NT2/D1 (cell line): Measurements from ENCODE around the gene KIF13A.
"Not testable (repeated sequence)": the region's sequence is repeated elsewhere in the genome, so short reads cannot be mapped to it uniquely, and the experiment has no call there.

Source experiments
- DNase-seq: peaks from one replicate; pipeline ENCODE4 v3.0.0-alpha.2; 2011; ENCODE audit warnings: low read depth, low spot score
- H3K27me3 ChIP-seq: 2 replicates; pipeline ENCODE4 v1.6.0; 2011; ENCODE audit warnings: mild to moderate bottlenecking; ENCODE audit not compliant: insufficient read length, insufficient read depth
- H3K36me3 ChIP-seq: 2 replicates; pipeline ENCODE4 v1.6.1; 2011; ENCODE audit warnings: mild to moderate bottlenecking, low read length, mixed read lengths; ENCODE audit not compliant: insufficient read depth, insufficient read length
- H3K4me1 ChIP-seq: 2 replicates; pipeline ENCODE4 v1.5.1; 2011; ENCODE audit not compliant: insufficient read depth, insufficient read length
- H3K4me3 ChIP-seq: 2 replicates; pipeline ENCODE4 v1.5.1; 2011; ENCODE audit warnings: low read depth; ENCODE audit not compliant: insufficient read length
- H3K9ac ChIP-seq: 2 replicates; pipeline ENCODE4 v1.6.0; 2011; ENCODE audit warnings: low read depth; ENCODE audit not compliant: insufficient read length
- H3K9me3 ChIP-seq: 2 replicates; pipeline ENCODE4 v1.5.1; 2011; ENCODE audit warnings: mild to moderate bottlenecking, low read length; ENCODE audit not compliant: insufficient read depth
- SUZ12 ChIP-seq: IDR thresholded peaks from 2 replicates; pipeline ENCODE4 v1.6.1; 2011; ENCODE audit not compliant: insufficient read length, insufficient read depth; ENCODE audit errors: extremely low read depth
- YY1 ChIP-seq: IDR thresholded peaks from 2 replicates; pipeline ENCODE4 v1.6.1; 2011; ENCODE audit not compliant: insufficient read length, insufficient read depth
- ZNF274 ChIP-seq: IDR thresholded peaks from 2 replicates; pipeline ENCODE4 v1.6.1; 2011; ENCODE audit warnings: mild to moderate bottlenecking, low read depth, low read length

Gene KIF13A

GRCh38 chr6:18024876-18025275 is 37.4 kb upstream of the KIF13A start:
- no peak for TF ChIP-seq ZNF274
- TF ChIP-seq SUZ12, result no peak
- DNase-seq, result no peak

GRCh38 chr6:18023891-18024290 is 36.5 kb upstream of the KIF13A start:
- DNase-seq, result no peak
- Histone ChIP-seq H3K9ac (no peak overlapping the region), H3K4me3 (no peak overlapping the region), H3K36me3 (no peaks in the 10 kb centered on the region), H3K27me3 (no peaks in the 10 kb centered on the region), H3K4me1 (no peaks in the 10 kb centered on the region), H3K9me3 (peaks cover 20% of the 10 kb centered on the region; the same call in 1 of the 2 replicates)
- no peak for TF ChIP-seq YY1
- no peak for TF ChIP-seq ZNF274
- no peak for TF ChIP-seq SUZ12

More at GRCh38 chr6:18024876-18025275, 37.4 kb upstream of the KIF13A start:
- Histone ChIP-seq H3K27me3 (no peaks in the 10 kb centered on the region), H3K36me3 (no peaks in the 10 kb centered on the region), H3K4me1 (no peaks in the 10 kb centered on the region), H3K9me3 (peaks cover 10% of the 10 kb centered on the region; the same call in 1 of the 2 replicates), H3K9ac (no peak overlapping the region), H3K4me3 (no peak overlapping the region)

GRCh38 chr6:18022398-18023231 is 35.2 kb upstream of the KIF13A start:
- no peaks in the 10 kb centered on the region for H3K27me3 ChIP-seq
- H3K36me3 ChIP-seq, result no peaks in the 10 kb centered on the region
- no peaks in the 10 kb centered on the region for H3K4me1 ChIP-seq
- H3K4me3 ChIP-seq, result no peak overlapping the region
- TF ChIP-seq SUZ12, result no peak
- no peak for TF ChIP-seq YY1
- TF ChIP-seq ZNF274, result no peak
- H3K9ac ChIP-seq, result no peak overlapping the region
- peak; percentile 80 for DNase-seq
- H3K9me3 ChIP-seq, result peaks cover 20% of the 10 kb centered on the region; the same call in 1 of the 2 replicates

- Histone ChIP-seq H3K4me3 (no peak overlapping the region), H3K9me3 (peaks cover 20% of the 10 kb centered on the region; the same call in 1 of the 2 replicates), H3K4me1 (no peaks in the 10 kb centered on the region), H3K27me3 (no peaks in the 10 kb centered on the region), H3K9ac (no peak overlapping the region), H3K36me3 (no peaks in the 10 kb centered on the region)
- no peak for TF ChIP-seq YY1
- no peak for TF ChIP-seq ZNF274
- TF ChIP-seq SUZ12, result no peak
- DNase-seq, result no peak
These were observed 33.9 kb upstream of the KIF13A start for GRCh38 chr6:18021166-18021850.

GRCh38 chr6:18020545-18020944 is 33.1 kb upstream of the KIF13A start:
- H3K9ac ChIP-seq, DNase-seq, H3K36me3 ChIP-seq, H3K4me3 ChIP-seq, H3K27me3 ChIP-seq, H3K4me1 ChIP-seq: not testable (repeated sequence)
- H3K9me3 ChIP-seq, result peaks cover 20% of the 10 kb centered on the region; the same call in 1 of the 2 replicates

GRCh38 chr6:18019539-18020534 is 32.4 kb upstream of the KIF13A start:
- no peak for TF ChIP-seq YY1
- Histone ChIP-seq H3K9ac (no peak overlapping the region), H3K27me3 (no peaks in the 10 kb centered on the region), H3K4me3 (no peak overlapping the region), H3K4me1 (no peaks in the 10 kb centered on the region), H3K9me3 (peaks cover 20% of the 10 kb centered on the region; the same call in 1 of the 2 replicates), H3K36me3 (no peaks in the 10 kb centered on the region)
- no peak for DNase-seq

GRCh38 chr6:18019133-18019532 is 31.7 kb upstream of the KIF13A start:
- H3K4me3 ChIP-seq, H3K27me3 ChIP-seq, DNase-seq, H3K4me1 ChIP-seq, H3K36me3 ChIP-seq, H3K9ac ChIP-seq: not testable (repeated sequence)
- H3K9me3 ChIP-seq, result peaks cover 20% of the 10 kb centered on the region; the same call in 1 of the 2 replicates
